Neutrophil (primary cell): ENCODE results near the gene EDC4.

Source experiments
- H3K27ac ChIP-seq: fragments of 200-600 bp; sonication (generic); 2 replicates; pipeline ENCODE4 v1.5.1; 2016; ENCODE audit warnings: mild to moderate bottlenecking, moderate library complexity
- H3K27me3 ChIP-seq: fragments of 200-600 bp; sonication (generic); 2 replicates; pipeline ENCODE4 v1.6.0; 2016; ENCODE audit warnings: mild to moderate bottlenecking
- H3K36me3 ChIP-seq: fragments of 200-600 bp; sonication (generic); 2 replicates; pipeline ENCODE4 v1.5.1; 2017
- H3K4me1 ChIP-seq, 2 experiments: fragments of 200-600 bp in 1 of 2; sonication (generic) in 1 of 2; 1 replicate in 1 of 2; 2 replicates in 1 of 2; pipeline versions ENCODE4 v1.5.1 to v1.6.1; 2013 to 2016; ENCODE audit warnings: low read depth in 1 of 2, low read length in 1 of 2, mild to moderate bottlenecking in 1 of 2, moderate library complexity in 1 of 2; ENCODE audit not compliant: control insufficient read depth in 1 of 2, insufficient read depth in 1 of 2
- H3K4me3 ChIP-seq, 2 experiments: fragments of 200-600 bp in 1 of 2; sonication (generic) in 1 of 2; 1 replicate in 1 of 2; 2 replicates in 1 of 2; pipeline ENCODE4 v1.5.1; 2013 to 2016; ENCODE audit warnings: low read depth in 1 of 2, low read length in 1 of 2, mild to moderate bottlenecking in 1 of 2, moderate library complexity in 1 of 2
- H3K9me3 ChIP-seq: fragments of 200-600 bp; sonication (generic); 2 replicates; pipeline ENCODE4 v1.5.1; 2016
- TF ChIP-seq, protein P1 (sequence below): fragments of 200-600 bp; sonication (generic); IDR thresholded peaks from 2 replicates; pipeline ENCODE4 v1.5.1; 2016; ENCODE audit warnings: antibody characterized with exemption

Gene EDC4

DNA sequence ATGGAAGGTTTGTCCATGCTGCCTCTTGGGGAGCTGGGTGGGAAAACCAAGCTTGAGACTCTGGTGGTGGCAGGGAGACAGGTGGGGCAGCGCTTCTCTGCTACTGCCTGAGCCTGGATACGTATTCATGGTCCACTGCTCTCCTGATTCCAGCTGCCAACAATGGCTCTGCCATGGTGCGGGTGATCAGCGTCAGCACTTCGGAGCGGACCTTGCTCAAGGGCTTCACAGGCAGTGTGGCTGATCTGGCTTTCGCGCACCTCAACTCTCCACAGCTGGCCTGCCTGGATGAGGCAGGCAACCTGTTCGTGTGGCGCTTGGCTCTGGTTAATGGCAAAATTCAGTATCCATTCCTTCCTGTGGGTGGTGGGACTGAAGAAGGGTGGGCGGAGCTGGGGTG is 4.2 kb downstream of the EDC4 start:
- Histone ChIP-seq H3K9me3 (no peaks in the 10 kb centered on the region), H3K4me3 (no peak overlapping the region), H3K4me1 (peaks cover 20 to 21% of the 10 kb centered on the region in 2 experiments), H3K27ac (no peak overlapping the region), H3K27me3 (no peaks in the 10 kb centered on the region), H3K36me3 (peaks cover 62% of the 10 kb centered on the region)
- TF ChIP-seq, protein P1, sequence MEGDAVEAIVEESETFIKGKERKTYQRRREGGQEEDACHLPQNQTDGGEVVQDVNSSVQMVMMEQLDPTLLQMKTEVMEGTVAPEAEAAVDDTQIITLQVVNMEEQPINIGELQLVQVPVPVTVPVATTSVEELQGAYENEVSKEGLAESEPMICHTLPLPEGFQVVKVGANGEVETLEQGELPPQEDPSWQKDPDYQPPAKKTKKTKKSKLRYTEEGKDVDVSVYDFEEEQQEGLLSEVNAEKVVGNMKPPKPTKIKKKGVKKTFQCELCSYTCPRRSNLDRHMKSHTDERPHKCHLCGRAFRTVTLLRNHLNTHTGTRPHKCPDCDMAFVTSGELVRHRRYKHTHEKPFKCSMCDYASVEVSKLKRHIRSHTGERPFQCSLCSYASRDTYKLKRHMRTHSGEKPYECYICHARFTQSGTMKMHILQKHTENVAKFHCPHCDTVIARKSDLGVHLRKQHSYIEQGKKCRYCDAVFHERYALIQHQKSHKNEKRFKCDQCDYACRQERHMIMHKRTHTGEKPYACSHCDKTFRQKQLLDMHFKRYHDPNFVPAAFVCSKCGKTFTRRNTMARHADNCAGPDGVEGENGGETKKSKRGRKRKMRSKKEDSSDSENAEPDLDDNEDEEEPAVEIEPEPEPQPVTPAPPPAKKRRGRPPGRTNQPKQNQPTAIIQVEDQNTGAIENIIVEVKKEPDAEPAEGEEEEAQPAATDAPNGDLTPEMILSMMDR, result no peak

DNA sequence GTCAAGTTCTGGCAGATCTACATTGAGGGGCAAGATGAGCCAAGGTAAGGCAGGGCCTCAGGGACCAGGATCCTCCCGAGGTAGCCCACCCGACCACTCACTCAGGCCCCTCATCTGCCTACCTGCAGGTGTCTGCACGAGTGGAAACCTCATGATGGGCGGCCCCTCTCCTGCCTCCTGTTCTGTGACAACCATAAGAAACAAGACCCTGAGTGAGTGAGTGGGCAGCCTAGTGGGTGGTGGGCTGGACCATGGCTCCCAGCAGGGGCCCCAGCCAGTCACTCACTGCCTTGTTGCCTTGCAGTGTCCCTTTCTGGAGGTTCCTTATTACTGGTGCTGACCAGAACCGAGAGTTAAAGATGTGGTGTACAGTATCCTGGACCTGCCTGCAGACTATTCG is 5.4 kb downstream of the EDC4 start:
- Histone ChIP-seq H3K27ac (no peak overlapping the region), H3K27me3 (no peaks in the 10 kb centered on the region), H3K9me3 (no peaks in the 10 kb centered on the region), H3K4me1 (peaks cover 13 to 14% of the 10 kb centered on the region in 2 experiments), H3K4me3 (no peak overlapping the region), H3K36me3 (peaks cover 73% of the 10 kb centered on the region)
- TF ChIP-seq, protein P1, result no peak

DNA sequence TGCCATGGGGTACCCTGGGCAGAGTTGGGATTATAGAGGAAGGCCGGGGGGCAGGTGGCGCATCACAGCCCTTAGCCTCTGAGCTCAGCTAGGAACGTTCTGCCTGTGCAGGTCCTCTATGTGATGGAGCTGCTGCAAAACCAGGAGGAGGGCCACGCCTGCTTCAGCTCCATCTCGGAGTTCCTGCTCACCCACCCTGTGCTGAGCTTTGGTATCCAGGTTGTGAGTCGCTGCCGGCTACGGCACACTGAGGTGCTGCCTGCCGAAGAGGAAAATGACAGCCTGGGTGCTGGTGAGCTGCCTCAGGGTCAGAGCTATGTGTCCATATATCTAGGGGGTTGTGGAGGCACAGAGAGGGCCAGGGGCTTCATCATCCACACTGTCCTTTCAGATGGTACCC is 6.0 kb downstream of the EDC4 start:
- no peak overlapping the region for H3K4me3 ChIP-seq
- H3K4me1 ChIP-seq, result peaks cover 8% of the 10 kb centered on the region in 2 experiments
- peaks cover 79% of the 10 kb centered on the region for H3K36me3 ChIP-seq
- H3K9me3 ChIP-seq, result no peaks in the 10 kb centered on the region
- no peak overlapping the region for H3K27ac ChIP-seq
- TF ChIP-seq, protein P1, result no peak
- H3K27me3 ChIP-seq, result no peaks in the 10 kb centered on the region

DNA sequence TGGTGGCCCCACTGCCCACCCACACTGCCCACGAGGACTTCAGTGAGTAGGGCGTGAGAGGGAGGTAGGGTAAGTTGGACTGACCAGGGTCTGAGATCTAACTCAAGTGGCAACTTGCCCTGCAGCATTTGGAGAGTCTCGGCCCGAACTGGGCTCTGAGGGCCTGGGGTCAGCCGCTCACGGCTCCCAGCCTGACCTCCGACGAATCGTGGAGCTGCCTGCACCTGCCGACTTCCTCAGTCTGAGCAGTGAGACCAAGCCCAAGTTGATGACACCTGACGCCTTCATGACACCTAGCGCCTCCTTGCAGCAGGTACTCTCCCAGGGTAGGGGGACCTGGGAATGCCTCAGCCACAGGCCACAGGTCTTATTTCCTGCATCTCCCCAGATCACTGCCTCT is 6.6 kb downstream of the EDC4 start:
- Histone ChIP-seq H3K27me3 (no peaks in the 10 kb centered on the region), H3K27ac (no peak overlapping the region), H3K4me1 (peaks cover 1 to 2% of the 10 kb centered on the region in 2 experiments), H3K36me3 (peaks cover 86% of the 10 kb centered on the region), H3K4me3 (no peak overlapping the region), H3K9me3 (no peaks in the 10 kb centered on the region)
- TF ChIP-seq, protein P1, result no peak

DNA sequence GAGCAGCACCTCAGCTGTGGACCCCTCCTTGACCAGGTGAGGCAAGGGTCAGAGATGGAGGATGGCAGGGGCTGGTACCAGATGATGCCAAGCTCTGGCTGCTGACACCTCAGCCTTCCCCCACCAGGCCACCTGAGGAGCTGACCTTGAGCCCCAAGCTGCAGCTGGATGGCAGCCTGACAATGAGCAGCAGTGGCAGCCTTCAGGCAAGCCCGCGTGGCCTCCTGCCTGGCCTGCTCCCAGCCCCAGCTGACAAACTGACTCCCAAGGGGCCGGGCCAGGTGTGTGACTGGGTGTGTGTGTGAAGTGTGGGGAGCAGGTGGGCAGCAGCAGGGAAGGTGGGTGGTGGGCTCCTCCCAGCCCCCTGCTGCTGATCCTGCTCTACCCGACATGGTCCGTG is 7.1 kb downstream of the EDC4 start:
- TF ChIP-seq, protein P1, result no peak

DNA sequence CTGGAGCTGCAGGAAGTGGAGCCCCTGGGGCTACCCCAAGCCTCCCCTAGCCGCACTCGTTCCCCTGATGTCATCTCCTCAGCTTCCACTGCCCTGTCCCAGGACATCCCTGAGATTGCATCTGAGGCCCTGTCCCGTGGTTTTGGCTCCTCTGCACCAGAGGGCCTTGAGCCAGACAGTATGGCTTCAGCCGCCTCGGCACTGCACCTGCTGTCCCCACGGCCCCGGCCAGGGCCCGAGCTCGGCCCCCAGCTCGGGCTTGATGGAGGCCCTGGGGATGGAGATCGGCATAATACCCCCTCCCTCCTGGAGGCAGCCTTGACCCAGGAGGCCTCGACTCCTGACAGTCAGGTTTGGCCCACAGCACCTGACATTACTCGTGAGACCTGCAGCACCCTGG is 7.7 kb downstream of the EDC4 start:
- H3K36me3 ChIP-seq, result peaks cover 97% of the 10 kb centered on the region
- TF ChIP-seq, protein P1, result no peak
- H3K27me3 ChIP-seq, result no peaks in the 10 kb centered on the region

More for the DNA sequence above, 7.1 kb downstream of the EDC4 start:
- peaks cover 90% of the 10 kb centered on the region for H3K36me3 ChIP-seq
- H3K9me3 ChIP-seq, result no peaks in the 10 kb centered on the region
- no peaks in the 10 kb centered on the region for H3K27me3 ChIP-seq
- no peaks in the 10 kb centered on the region for H3K4me1 ChIP-seq
- H3K27ac ChIP-seq, result no peak overlapping the region
- no peak overlapping the region for H3K4me3 ChIP-seq

More for the DNA sequence above, 7.7 kb downstream of the EDC4 start:
- Histone ChIP-seq H3K9me3 (no peaks in the 10 kb centered on the region), H3K27ac (no peak overlapping the region), H3K4me3 (no peak overlapping the region), H3K4me1 (no peaks in the 10 kb centered on the region)
